Measurements from ENCODE around the gene LYZL4.

GRCh38 chr3:42438758-42439157 is 28.3 kb upstream of the LYZL4 start:
- no peak for TF ChIP-seq CTCF (IDR thresholded peaks at IDR 0.05; ENCODE audit: insufficient read depth, low read length)
- TF ChIP-seq POLR2AphosphoS5 (IDR thresholded peaks at IDR 0.05; ENCODE audit: low read depth): no peak
- TF ChIP-seq, protein P1, sequence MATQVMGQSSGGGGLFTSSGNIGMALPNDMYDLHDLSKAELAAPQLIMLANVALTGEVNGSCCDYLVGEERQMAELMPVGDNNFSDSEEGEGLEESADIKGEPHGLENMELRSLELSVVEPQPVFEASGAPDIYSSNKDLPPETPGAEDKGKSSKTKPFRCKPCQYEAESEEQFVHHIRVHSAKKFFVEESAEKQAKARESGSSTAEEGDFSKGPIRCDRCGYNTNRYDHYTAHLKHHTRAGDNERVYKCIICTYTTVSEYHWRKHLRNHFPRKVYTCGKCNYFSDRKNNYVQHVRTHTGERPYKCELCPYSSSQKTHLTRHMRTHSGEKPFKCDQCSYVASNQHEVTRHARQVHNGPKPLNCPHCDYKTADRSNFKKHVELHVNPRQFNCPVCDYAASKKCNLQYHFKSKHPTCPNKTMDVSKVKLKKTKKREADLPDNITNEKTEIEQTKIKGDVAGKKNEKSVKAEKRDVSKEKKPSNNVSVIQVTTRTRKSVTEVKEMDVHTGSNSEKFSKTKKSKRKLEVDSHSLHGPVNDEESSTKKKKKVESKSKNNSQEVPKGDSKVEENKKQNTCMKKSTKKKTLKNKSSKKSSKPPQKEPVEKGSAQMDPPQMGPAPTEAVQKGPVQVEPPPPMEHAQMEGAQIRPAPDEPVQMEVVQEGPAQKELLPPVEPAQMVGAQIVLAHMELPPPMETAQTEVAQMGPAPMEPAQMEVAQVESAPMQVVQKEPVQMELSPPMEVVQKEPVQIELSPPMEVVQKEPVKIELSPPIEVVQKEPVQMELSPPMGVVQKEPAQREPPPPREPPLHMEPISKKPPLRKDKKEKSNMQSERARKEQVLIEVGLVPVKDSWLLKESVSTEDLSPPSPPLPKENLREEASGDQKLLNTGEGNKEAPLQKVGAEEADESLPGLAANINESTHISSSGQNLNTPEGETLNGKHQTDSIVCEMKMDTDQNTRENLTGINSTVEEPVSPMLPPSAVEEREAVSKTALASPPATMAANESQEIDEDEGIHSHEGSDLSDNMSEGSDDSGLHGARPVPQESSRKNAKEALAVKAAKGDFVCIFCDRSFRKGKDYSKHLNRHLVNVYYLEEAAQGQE (IDR thresholded peaks at IDR 0.05; ENCODE audit: insufficient replicate concordance, low read depth): no peak
- no peak for TF ChIP-seq GABPA (IDR thresholded peaks at IDR 0.05; ENCODE audit: low read depth)
- TF ChIP-seq SPI1 (IDR thresholded peaks at IDR 0.05; ENCODE audit: borderline replicate concordance, low read depth): no peak
